Measurements from ENCODE around the gene CFAP97D1. TPM values are rescaled to one million over a fixed set of nuclear protein-coding genes. Genes with fewer than 3 reads are reported as not detected.

Gene CFAP97D1
- polyA plus RNA-seq, 1 donor (not counting 4 experiments of a cell fraction or from before 2014, with no cell fraction given) = not detected

GRCh38 chr17:43805117-43805516, 24.9 kb downstream of the CFAP97D1 start:
- Histone ChIP-seq H3K4me3 (ENCODE audit: control insufficient read depth in 2 of 3, extremely low read depth in 1 of 3, insufficient read depth in 2 of 3, low read depth in 1 of 3, low read length in 3 of 3) (no peak overlapping the region), H3K27me3 (ENCODE audit: control insufficient read depth, extremely low read depth, insufficient read depth, low read length) (no peaks in the 10 kb centered on the region), H3K9ac (ENCODE audit: control insufficient read depth, extremely low read depth, insufficient read depth, low read length) (no peak overlapping the region), H2AFZ (ENCODE audit: control insufficient read depth, low read length) (no peak overlapping the region), H3K4me2 (ENCODE audit: control insufficient read depth, extremely low read depth, insufficient read depth, low read depth, low read length) (no peak overlapping the region), H3K79me2 (ENCODE audit: control insufficient read depth, insufficient read depth, low read length) (no peaks in the 10 kb centered on the region), H3K9me1 (ENCODE audit: control insufficient read depth, extremely low read depth, insufficient read depth, low read length) (no peaks in the 10 kb centered on the region), H3K27ac (ENCODE audit: control insufficient read depth, insufficient read depth, low read length) (no peak overlapping the region), H3K36me3 (ENCODE audit: control insufficient read depth in 2 of 2, extremely low read depth in 1 of 2, insufficient read depth in 2 of 2, low read length in 2 of 2) (peaks cover 8 to 9% of the 10 kb centered on the region in 2 experiments), H3K9me3 (ENCODE audit: control insufficient read depth, low read depth, low read length) (no peaks in the 10 kb centered on the region), H3K4me1 (ENCODE audit: control insufficient read depth, extremely low read depth, insufficient read depth, low read length) (no peaks in the 10 kb centered on the region), H4K20me1 (ENCODE audit: control insufficient read depth, extremely low read depth, insufficient read depth, low read length) (no peaks in the 10 kb centered on the region)
- dilution Hi-C loops (cut with MboI; ENCODE audit: extremely low pct_ligation_motif_present, low sequenced_read_pairs) = no loop called here
- FAIRE-seq = no peak
- DNase-seq (ENCODE audit: low read depth, low spot score) = no peak
- TF ChIP-seq CTCF (optimal IDR thresholded peaks at IDR 0.05 in 1 of 3, IDR thresholded peaks at IDR 0.05 in 1 of 3, conservative IDR thresholded peaks at IDR 0.05 in 1 of 3; ENCODE audit: extremely low read depth in 1 of 3, insufficient read depth in 2 of 3, low read length in 3 of 3) = no peak

GRCh38 chr17:43808076-43808475, 27.8 kb downstream of the CFAP97D1 start:
- dilution Hi-C loops (cut with MboI; ENCODE audit: extremely low pct_ligation_motif_present, low sequenced_read_pairs) = no loop called here
- Histone ChIP-seq H3K27me3 (ENCODE audit: control insufficient read depth, extremely low read depth, insufficient read depth, low read length) (no peaks in the 10 kb centered on the region), H3K4me3 (ENCODE audit: control insufficient read depth in 2 of 3, extremely low read depth in 1 of 3, insufficient read depth in 2 of 3, low read depth in 1 of 3, low read length in 3 of 3) (no peak overlapping the region), H3K4me2 (ENCODE audit: control insufficient read depth, extremely low read depth, insufficient read depth, low read depth, low read length) (no peak overlapping the region), H3K79me2 (ENCODE audit: control insufficient read depth, insufficient read depth, low read length) (no peaks in the 10 kb centered on the region), H3K9me1 (ENCODE audit: control insufficient read depth, extremely low read depth, insufficient read depth, low read length) (no peaks in the 10 kb centered on the region), H3K4me1 (ENCODE audit: control insufficient read depth, extremely low read depth, insufficient read depth, low read length) (no peaks in the 10 kb centered on the region), H2AFZ (ENCODE audit: control insufficient read depth, low read length) (no peak overlapping the region), H3K27ac (ENCODE audit: control insufficient read depth, insufficient read depth, low read length) (no peak overlapping the region), H4K20me1 (ENCODE audit: control insufficient read depth, extremely low read depth, insufficient read depth, low read length) (no peaks in the 10 kb centered on the region), H3K36me3 (ENCODE audit: control insufficient read depth in 2 of 2, extremely low read depth in 1 of 2, insufficient read depth in 2 of 2, low read length in 2 of 2) (peaks cover 9 to 20% of the 10 kb centered on the region in 2 experiments), H3K9me3 (ENCODE audit: control insufficient read depth, low read depth, low read length) (no peaks in the 10 kb centered on the region), H3K9ac (ENCODE audit: control insufficient read depth, extremely low read depth, insufficient read depth, low read length) (no peak overlapping the region)
- TF ChIP-seq EZH2 (IDR thresholded peaks at IDR 0.05; ENCODE audit: low read length) (no peak), CTCF (optimal IDR thresholded peaks at IDR 0.05 in 1 of 3, IDR thresholded peaks at IDR 0.05 in 1 of 3, conservative IDR thresholded peaks at IDR 0.05 in 1 of 3; ENCODE audit: extremely low read depth in 1 of 3, insufficient read depth in 2 of 3, low read length in 3 of 3) (no peak)
- DNase-seq (ENCODE audit: low read depth, low spot score) (no peak), FAIRE-seq (no peak)

All from keratinocyte (primary cell).